Adrenal gland (tissue), 12 donors: ENCODE data around the gene IRX3. TPM values are rescaled to one million over a fixed set of nuclear protein-coding genes. Genes with fewer than 3 reads are reported as not detected.

Source experiments
- DNase-seq, 7 donors: peaks; one replicate each; pipeline ENCODE4 v3.0.0-alpha.2; 2019 to 2020
- H3K27ac ChIP-seq, 5 donors: fragments of 200-600 bp; sonication (generic) in 4 of 5; 1 replicate in 3 of 5; 2 replicates in 2 of 5; pipeline versions ENCODE4 v1.5.1 to v1.8.0; 2016 to 2020; ENCODE audit warnings: mild to moderate bottlenecking in 1 of 5
- H3K27me3 ChIP-seq: fragments of 200-600 bp; 2 replicates; pipeline ENCODE4 v1.8.0; 2021
- H3K36me3 ChIP-seq, 2 donors: fragments of 200-600 bp; replicated peaks in 1 of 2; 1 replicate in 1 of 2; 2 replicates in 1 of 2; pipeline versions ENCODE4 v1.5.1 to v1.8.0; 2018 to 2022
- H3K4me1 ChIP-seq, 2 donors: fragments of 200-600 bp; replicated peaks in 1 of 2; 1 replicate in 1 of 2; 2 replicates in 1 of 2; pipeline versions ENCODE4 v1.5.1 to v1.8.0; 2018 to 2021
- H3K4me3 ChIP-seq, 4 donors: fragments of 200-600 bp; sonication (generic) in 3 of 4; one replicate each; pipeline ENCODE4 v1.5.1; 2016 to 2018
- H3K9me3 ChIP-seq, 3 donors: fragments of 200-600 bp; sonication (generic) in 1 of 3; replicated peaks in 1 of 3; 1 replicate in 2 of 3; 2 replicates in 1 of 3; pipeline versions ENCODE4 v1.5.1 to v1.8.0; 2016 to 2021
- POLR2A ChIP-seq, 2 donors: fragments of 450-650 bp; IDR thresholded peaks; one replicate each; pipeline ENCODE4 v1.6.1; 2017; ENCODE audit warnings: antibody characterized with exemption in 2 of 2, mild to moderate bottlenecking in 2 of 2, moderate library complexity in 1 of 2
- WGBS, 4 donors: extraction: QIAGEN DNeasy Blood & Tissue Kit in 2 of 4; methylation state at CpG; one replicate each; pipeline versions ENCODE4 v1.1.5 to v1.1.7; 2013 to 2017; 5-methylcytosine and 5-hydroxymethylcytosine counted together
- intact Hi-C, 2 donors: fragments of 100-400 bp; cut with DNase I; formaldehyde crosslinking; loops; one replicate each; pipeline versions ENCODE4 v1.14.1 to v1.15.0; 2022 to 2023
- polyA plus RNA-seq, 3 donors: library from polyadenylated mRNA; stranded (reverse); fragments of 200-250 nt in 2 of 3; fragments of 350-450 nt in 1 of 3; fragmentation: Illumina TruSeq in 1 of 3; extraction: RNeasy Lipid Tissue Mini Kit (QIAGEN cat#74804) in 1 of 3; gene quantifications; one replicate each; pipeline ENCODE4 v1.2.3, GENCODE V29; 2013 to 2014
- total RNA-seq, 9 donors: library from RNA; depleted of rRNA in 4 of 9; stranded (reverse); fragments of >200 nt in 4 of 9; fragments of 120-200 nt in 1 of 9; fragmentation: NEBNext Ultra II Directional in 1 of 9; extraction: Animal tissue kit (Norgen Biotek cat#: 25700) in 1 of 9; gene quantifications; one replicate each; pipeline versions ENCODE4 v1.1.0 to v1.2.4, GENCODE V29; 2013 to 2023
- TF ChIP-seq, protein P1 (sequence below), 6 experiments: fragments of 450-650 bp in 4 of 6; fragments of 200-600 bp in 2 of 6; sonication (generic) in 1 of 6; IDR thresholded peaks; 1 replicate in 5 of 6; 2 replicates in 1 of 6; pipeline versions ENCODE4 v1.5.1 to v1.8.0; 2016 to 2021; ENCODE audit warnings: antibody characterized with exemption in 6 of 6, mild to moderate bottlenecking in 2 of 6, moderate library complexity in 1 of 6
- donor health status: healthy with polysubstance abuse.
- donor health status: Bipolar disorder and iron deficiency.
- donor health status: DM: yes; HTN: yes; CAD: no.
- donor health status: DM: no; HTN: no; CAD: no.
- donor health status: DM: no; HTN: no; CAD: no.
- donor health status: DM: yes; HTN: yes; CAD: no.

Gene IRX3
- total and polyA plus RNA-seq, 12 donors, result 1.4 to 18.6 (median 9.4) TPM

DNA sequence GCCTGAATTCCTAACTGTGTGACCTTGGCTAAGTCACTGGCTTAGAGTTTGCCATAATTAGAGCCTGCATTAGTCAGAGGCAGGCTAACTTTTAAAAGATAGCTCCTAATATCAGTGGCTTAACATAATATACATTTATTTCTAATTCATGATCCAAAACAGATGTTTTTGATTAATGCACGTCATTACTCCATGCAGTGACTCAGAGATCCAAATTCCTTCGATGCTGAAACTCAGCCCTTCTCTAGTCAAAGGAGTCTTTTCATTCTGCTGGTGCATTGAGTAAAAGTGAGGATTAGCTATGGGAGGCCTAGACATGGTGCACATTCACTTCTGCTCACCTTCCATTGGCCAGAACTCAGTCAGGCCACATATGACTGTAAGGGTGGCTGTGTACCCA is 49.8 kb downstream of the IRX3 start:
- TF ChIP-seq POLR2A (IDR thresholded peaks at IDR 0.05), result no peak
- TF ChIP-seq, protein P1, sequence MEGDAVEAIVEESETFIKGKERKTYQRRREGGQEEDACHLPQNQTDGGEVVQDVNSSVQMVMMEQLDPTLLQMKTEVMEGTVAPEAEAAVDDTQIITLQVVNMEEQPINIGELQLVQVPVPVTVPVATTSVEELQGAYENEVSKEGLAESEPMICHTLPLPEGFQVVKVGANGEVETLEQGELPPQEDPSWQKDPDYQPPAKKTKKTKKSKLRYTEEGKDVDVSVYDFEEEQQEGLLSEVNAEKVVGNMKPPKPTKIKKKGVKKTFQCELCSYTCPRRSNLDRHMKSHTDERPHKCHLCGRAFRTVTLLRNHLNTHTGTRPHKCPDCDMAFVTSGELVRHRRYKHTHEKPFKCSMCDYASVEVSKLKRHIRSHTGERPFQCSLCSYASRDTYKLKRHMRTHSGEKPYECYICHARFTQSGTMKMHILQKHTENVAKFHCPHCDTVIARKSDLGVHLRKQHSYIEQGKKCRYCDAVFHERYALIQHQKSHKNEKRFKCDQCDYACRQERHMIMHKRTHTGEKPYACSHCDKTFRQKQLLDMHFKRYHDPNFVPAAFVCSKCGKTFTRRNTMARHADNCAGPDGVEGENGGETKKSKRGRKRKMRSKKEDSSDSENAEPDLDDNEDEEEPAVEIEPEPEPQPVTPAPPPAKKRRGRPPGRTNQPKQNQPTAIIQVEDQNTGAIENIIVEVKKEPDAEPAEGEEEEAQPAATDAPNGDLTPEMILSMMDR (IDR thresholded peaks at IDR 0.05), result no peak
- 79 to 81% (median 80%) methylated on average over 2 of the region's 2 CpGs for WGBS, 4 donors
- no peaks in the 10 kb centered on the region for H3K36me3 ChIP-seq
- no peak overlapping the region for H3K4me3 ChIP-seq
- no peak for DNase-seq
- no peaks in the 10 kb centered on the region for H3K9me3 ChIP-seq
- no peaks in the 10 kb centered on the region for H3K4me1 ChIP-seq
- intact Hi-C loops, result no loop called here
- no peak overlapping the region for H3K27ac ChIP-seq
- no peaks in the 10 kb centered on the region for H3K27me3 ChIP-seq

DNA sequence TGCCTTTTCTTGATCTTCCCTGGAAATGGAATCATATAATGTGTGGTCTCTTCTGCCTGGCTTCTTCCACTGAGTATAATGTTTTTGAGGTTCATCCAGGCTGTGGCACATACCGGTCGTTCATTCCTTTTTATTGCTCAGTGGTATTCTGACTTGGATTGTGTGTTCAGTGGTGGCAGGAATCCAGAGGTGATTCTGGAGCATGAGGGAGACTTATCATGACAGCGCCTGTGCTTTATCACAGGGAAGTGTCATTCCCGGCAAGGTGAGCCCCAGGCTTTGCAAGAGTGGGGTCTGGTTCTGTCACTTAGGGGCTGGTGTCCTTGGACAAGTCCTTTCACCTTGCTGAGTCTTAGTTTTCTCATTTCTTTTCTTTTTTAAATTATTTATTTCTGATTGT is 53.0 kb downstream of the IRX3 start:
- H3K9me3 ChIP-seq, result no peaks in the 10 kb centered on the region
- WGBS, 4 donors, result 53 to 62% (median 58%) methylated on average over 4 of the region's 4 CpGs
- H3K36me3 ChIP-seq, result no peaks in the 10 kb centered on the region
- DNase-seq, result no peak
- H3K27ac ChIP-seq, result no peak overlapping the region
- no peaks in the 10 kb centered on the region for H3K4me1 ChIP-seq
- no peak overlapping the region for H3K4me3 ChIP-seq
- H3K27me3 ChIP-seq, result no peaks in the 10 kb centered on the region
- intact Hi-C loops, result no loop called here
- TF ChIP-seq POLR2A (IDR thresholded peaks at IDR 0.05), result no peak
- TF ChIP-seq, protein P1 (IDR thresholded peaks at IDR 0.05), result no peak
